GM19467 (cell line): ENCODE data around the gene ADAMTSL4.
"Not testable (repeated sequence)": the region's sequence is repeated elsewhere in the genome, so short reads cannot be mapped to it uniquely, and the experiment has no call there.

Experiments used
- ATAC-seq: cut with Tn5 transposase; IDR thresholded peaks from one replicate; pipeline ENCODE4 v1.9.1; 2021; ENCODE audit warnings: mild to moderate bottlenecking, moderate library complexity; ENCODE audit not compliant: unreplicated experiment

ADAMTSL4 gene

GRCh38 chr1:150566589-150567340 is 17.6 kb downstream of the ADAMTSL4 start:
- no peak for ATAC-seq

- ATAC-seq = no peak
These were observed 18.1 kb downstream of the ADAMTSL4 start for GRCh38 chr1:150567341-150567716.

- ATAC-seq = no peak
These were observed 18.7 kb downstream of the ADAMTSL4 start for GRCh38 chr1:150567717-150568593.

GRCh38 chr1:150568594-150568966 is 19.4 kb downstream of the ADAMTSL4 start:
- ATAC-seq = no peak

GRCh38 chr1:150572918-150573647 is 23.9 kb downstream of the ADAMTSL4 start:
- no peak for ATAC-seq

- not testable (repeated sequence) for ATAC-seq
These were observed 24.5 kb downstream of the ADAMTSL4 start for GRCh38 chr1:150573648-150574071.

GRCh38 chr1:150574260-150575071 is 25.3 kb downstream of the ADAMTSL4 start:
- ATAC-seq = no peak

GRCh38 chr1:150575072-150575489 is 25.9 kb downstream of the ADAMTSL4 start:
- ATAC-seq = no peak

GRCh38 chr1:150575518-150576366 is 26.5 kb downstream of the ADAMTSL4 start:
- no peak for ATAC-seq

- ATAC-seq = no peak
These were observed 27.1 kb downstream of the ADAMTSL4 start for GRCh38 chr1:150576367-150576711.

- no peak for ATAC-seq
These were observed 27.8 kb downstream of the ADAMTSL4 start for GRCh38 chr1:150576794-150577556.

- ATAC-seq = no peak
These were observed 28.5 kb downstream of the ADAMTSL4 start for GRCh38 chr1:150577557-150578271.

GRCh38 chr1:150578272-150579109 is 29.3 kb downstream of the ADAMTSL4 start:
- no peak for ATAC-seq

GRCh38 chr1:150579110-150579944 is 30.1 kb downstream of the ADAMTSL4 start, which contains the start of gene MCL1:
MCL1 (minus strand) TSS chr1:150579610; CDS start chr1:150579530, 80 bp downstream.
- ATAC-seq = peak; percentile 88

- no peak for ATAC-seq
These were observed 30.9 kb downstream of the ADAMTSL4 start for GRCh38 chr1:150579945-150580642.

- ATAC-seq = not testable (repeated sequence)
These were observed 31.8 kb downstream of the ADAMTSL4 start for GRCh38 chr1:150580966-150581365.
